H1 (cell line): Measurements from ENCODE around the gene CDCA4.

Source experiments
- ATF2 ChIP-seq: IDR thresholded peaks from 2 replicates; pipeline ENCODE4 v1.6.1; 2012; ENCODE audit warnings: low read length, inconsistent platforms
- ATF3 ChIP-seq: IDR thresholded peaks from 2 replicates; pipeline ENCODE4 v1.6.1; 2011; ENCODE audit warnings: low read depth, mild to moderate bottlenecking, low read length; ENCODE audit not compliant: insufficient read depth
- CTCF ChIP-seq, 3 experiments: IDR thresholded peaks; 1 replicate in 2 of 3; 2 replicates in 1 of 3; pipeline versions ENCODE4 v1.5.1 to v1.6.1; 2011; ENCODE audit warnings: low read length in 3 of 3, mild to moderate bottlenecking in 3 of 3, inconsistent platforms in 2 of 3, low read depth in 1 of 3, moderate library complexity in 1 of 3; ENCODE audit not compliant: insufficient read depth in 1 of 3; ENCODE audit errors: control extremely low read depth in 1 of 3
- KDM1A ChIP-seq: fragments of 200-600, 300-600 bp; sonication (generic); IDR thresholded peaks from 2 replicates; pipeline ENCODE4 v1.7.1; 2016; ENCODE audit warnings: mild to moderate bottlenecking, low read length, borderline replicate concordance
- POLR2A ChIP-seq, 2 experiments: IDR thresholded peaks; 1 replicate in 1 of 2; 2 replicates in 1 of 2; pipeline ENCODE4 v1.6.1; 2011; ENCODE audit warnings: low read depth in 2 of 2, low read length in 2 of 2, mild to moderate bottlenecking in 2 of 2; ENCODE audit errors: control extremely low read depth in 1 of 2
- RFX5 ChIP-seq: IDR thresholded peaks from 2 replicates; pipeline ENCODE4 v1.6.1; 2011; ENCODE audit warnings: low read depth, low read length, improper control_type of control experiment, borderline replicate concordance
- RXRA ChIP-seq: IDR thresholded peaks from 2 replicates; pipeline ENCODE4 v1.6.1; 2011; ENCODE audit warnings: low read depth, mild to moderate bottlenecking, low read length, moderate library complexity; ENCODE audit not compliant: insufficient read depth
- SIN3A ChIP-seq, 2 experiments: IDR thresholded peaks in 1 of 2; conservative IDR thresholded peaks in 1 of 2; 2 replicates each; pipeline ENCODE4 v1.6.1; 2011 to 2012; ENCODE audit warnings: low read length in 2 of 2, improper control_type of control experiment in 1 of 2, low read depth in 1 of 2, mild to moderate bottlenecking in 1 of 2
- ZNF274 ChIP-seq: IDR thresholded peaks from 2 replicates; pipeline ENCODE4 v1.7.0; 2012; ENCODE audit warnings: low read length, borderline replicate concordance; ENCODE audit errors: extremely low read depth

- TF ChIP-seq RXRA = no peak
- no peak for TF ChIP-seq CTCF (IDR thresholded peaks at IDR 0.05; ENCODE audit: control extremely low read depth in 1 of 3, insufficient read depth in 1 of 3, low read depth in 1 of 3, low read length in 3 of 3)
- TF ChIP-seq RFX5 = no peak
- no peak for TF ChIP-seq KDM1A
- no peak for TF ChIP-seq SIN3A (conservative IDR thresholded peaks at IDR 0.05 in 1 of 2, IDR thresholded peaks at IDR 0.05 in 1 of 2; ENCODE audit: low read depth in 1 of 2, low read length in 2 of 2)
- no peak for TF ChIP-seq ATF2
- no peak for TF ChIP-seq POLR2A (IDR thresholded peaks at IDR 0.05; ENCODE audit: control extremely low read depth in 1 of 2, low read depth in 2 of 2, low read length in 2 of 2)
- no peak for TF ChIP-seq ATF3
- no peak for TF ChIP-seq ZNF274
These were observed 37.6 kb downstream of the CDCA4 start for GRCh38 chr14:104983231-104983721.
